AG09309 (cell line): ENCODE results near the gene STRAP.

Experiments
- DNase-seq: peaks from one replicate; pipeline ENCODE4 v3.0.0-alpha.2; 2010; ENCODE audit warnings: low read depth
- H3K4me3 ChIP-seq: 2 replicates; pipeline ENCODE4 v1.5.1; 2011; ENCODE audit warnings: mild to moderate bottlenecking, low read depth, low read length, moderate library complexity; ENCODE audit not compliant: control insufficient read depth
- CTCF ChIP-seq: IDR thresholded peaks from 2 replicates; pipeline ENCODE4 v1.5.1; 2011; ENCODE audit warnings: mild to moderate bottlenecking, low read depth, low read length, inconsistent platforms; ENCODE audit not compliant: insufficient read depth, control insufficient read depth; ENCODE audit errors: missing control alignments

Gene STRAP

DNA sequence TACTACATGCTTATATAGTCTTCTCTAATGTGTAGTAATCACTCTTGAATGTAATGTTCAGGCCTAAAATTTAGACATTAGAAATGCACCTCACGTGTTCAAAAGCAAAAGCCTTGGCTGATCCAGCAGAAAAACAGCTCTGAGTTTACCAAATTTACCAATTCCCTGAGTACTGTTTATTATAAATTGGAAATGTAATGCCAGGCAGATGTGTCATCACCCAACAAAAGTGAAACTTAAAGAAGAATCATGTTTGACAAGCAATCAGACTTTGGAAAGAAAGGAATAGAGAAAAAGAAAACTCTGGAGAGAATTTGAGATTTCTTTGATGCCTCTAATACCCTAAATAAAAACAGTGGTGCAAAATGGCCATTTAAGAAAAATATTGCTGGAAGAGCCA lies 26.5 kb upstream of the STRAP start:
- DNase-seq: no peak
- no peak for TF ChIP-seq CTCF

GRCh38 chr12:15856097-15856982 lies 25.8 kb upstream of the STRAP start:
- DNase-seq: no peak
- H3K4me3 ChIP-seq: no peak overlapping the region

More for the DNA sequence above, 26.5 kb upstream of the STRAP start:
- H3K4me3 ChIP-seq: no peak overlapping the region

GRCh38 chr12:15858353-15858752 lies 23.8 kb upstream of the STRAP start:
- no peak overlapping the region for H3K4me3 ChIP-seq
- no peak for DNase-seq
- no peak for TF ChIP-seq CTCF

More at GRCh38 chr12:15856097-15856982, 25.8 kb upstream of the STRAP start:
- peak; percentile 69 for TF ChIP-seq CTCF

GRCh38 chr12:15859116-15859515 lies 23.1 kb upstream of the STRAP start:
- DNase-seq: no peak
- H3K4me3 ChIP-seq: no peak overlapping the region
- TF ChIP-seq CTCF: no peak

DNA sequence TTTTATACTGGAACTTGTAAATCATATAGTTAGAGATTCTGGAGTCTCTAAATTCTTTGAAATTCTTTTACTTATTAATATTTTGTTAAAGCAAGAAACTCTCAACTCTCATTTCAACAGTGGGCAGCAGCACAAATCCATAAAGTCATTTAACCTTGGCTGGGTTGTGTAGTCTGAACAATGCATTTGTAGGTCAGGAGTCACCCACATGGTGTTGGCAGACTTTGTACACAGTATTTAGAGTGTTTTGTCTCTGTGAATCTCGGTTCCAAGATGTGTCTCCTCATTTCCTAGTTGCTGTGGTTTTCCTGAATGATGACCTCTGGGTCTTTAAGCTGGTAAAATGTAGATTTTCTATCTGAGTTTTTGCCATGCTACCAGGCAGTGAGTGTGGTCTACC lies 20.8 kb upstream of the STRAP start:
- no peak for TF ChIP-seq CTCF
- no peak overlapping the region for H3K4me3 ChIP-seq
- no peak for DNase-seq

DNA sequence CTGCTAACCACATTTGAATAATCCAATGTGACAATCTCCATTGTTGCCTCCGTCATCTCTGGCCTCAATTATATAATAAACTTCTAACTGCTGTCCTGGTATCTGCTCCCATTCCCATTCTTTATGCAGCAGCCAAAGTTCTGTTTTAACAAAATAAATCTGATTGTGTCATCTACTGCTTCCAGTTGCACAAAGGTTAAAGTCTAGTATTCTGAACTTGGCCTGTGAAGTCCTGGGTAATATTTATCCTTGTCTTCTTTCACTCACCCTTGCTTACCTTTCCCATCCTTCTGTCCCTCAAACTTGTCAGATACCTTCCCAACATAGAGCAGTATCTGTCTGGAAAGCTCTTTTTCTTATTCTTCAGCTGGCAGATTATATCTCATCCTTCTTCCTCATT lies 19.3 kb upstream of the STRAP start:
- no peak for DNase-seq
- no peak overlapping the region for H3K4me3 ChIP-seq
- TF ChIP-seq CTCF: no peak
